Adipose tissue (tissue), 3 donors: ENCODE data around the gene SELENOT. TPM values are rescaled to one million over a fixed set of nuclear protein-coding genes. Genes with fewer than 3 reads are reported as not detected.

ENCODE experiments used
- H3K27ac ChIP-seq: one replicate; pipeline ENCODE4 v1.5.1; 2013; ENCODE audit warnings: low read depth, low read length
- WGBS, 3 donors: extraction: QIAGEN DNeasy Blood & Tissue Kit; methylation state at CpG; one replicate each; pipeline ENCODE4 v1.1.7; 2013; 5-methylcytosine and 5-hydroxymethylcytosine counted together
- polyA plus RNA-seq, 3 donors: library from polyadenylated mRNA; stranded (reverse); fragments of 200-250 nt; gene quantifications; one replicate each; pipeline ENCODE4 v1.2.3, GENCODE V29; 2013
- donor health status: healthy with polysubstance abuse.
- donor health status: Bipolar disorder and iron deficiency.
- donor health status: healthy.

SELENOT gene
- polyA plus RNA-seq, 3 donors, result 46.2 to 90.4 (median 57.5) TPM

DNA sequence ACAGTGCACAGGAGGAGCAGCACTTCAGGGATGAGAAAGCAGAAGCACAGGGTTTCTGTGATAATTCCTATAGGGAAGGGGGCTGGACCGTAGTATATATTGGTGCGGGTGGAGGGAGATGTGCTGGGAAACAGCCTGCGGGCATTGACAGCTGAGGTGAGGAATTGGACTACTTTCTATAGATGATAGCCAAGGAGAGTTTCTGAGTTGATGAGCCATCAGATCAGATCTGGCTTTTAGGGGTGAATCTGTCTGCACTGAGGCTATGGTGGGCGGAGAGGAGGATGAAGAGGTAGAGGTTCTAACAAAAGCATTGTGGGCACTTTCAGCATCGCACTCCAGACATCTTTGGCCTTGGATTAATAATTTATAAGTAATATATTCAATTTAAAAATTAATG lies 33.1 kb downstream of the SELENOT start:
- no peak overlapping the region for H3K27ac ChIP-seq
- 90 to 96% (median 93%) methylated on average over 5 of the region's 5 CpGs for WGBS, 3 donors

DNA sequence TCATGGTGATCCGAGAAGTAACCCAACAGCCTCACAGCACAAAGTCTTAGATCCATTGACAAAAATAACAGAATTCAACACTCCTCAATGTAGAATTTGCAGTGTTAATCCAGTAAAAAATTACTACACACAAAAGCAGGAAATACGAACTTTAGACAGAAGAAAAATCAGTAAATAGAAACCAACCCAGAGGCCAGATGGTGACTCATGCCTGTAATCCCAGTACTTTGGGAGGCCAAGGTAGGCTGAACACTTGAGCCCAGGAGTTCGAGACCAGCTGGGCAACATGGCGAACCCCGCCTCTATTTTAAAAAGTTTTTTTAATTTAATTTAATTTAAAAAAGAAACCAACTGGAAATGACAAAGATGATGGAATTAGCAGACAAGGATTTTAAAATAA lies 36.1 kb downstream of the SELENOT start:
- WGBS, 3 donors, result 81 to 85% (median 83%) methylated on average over 5 of the region's 5 CpGs

DNA sequence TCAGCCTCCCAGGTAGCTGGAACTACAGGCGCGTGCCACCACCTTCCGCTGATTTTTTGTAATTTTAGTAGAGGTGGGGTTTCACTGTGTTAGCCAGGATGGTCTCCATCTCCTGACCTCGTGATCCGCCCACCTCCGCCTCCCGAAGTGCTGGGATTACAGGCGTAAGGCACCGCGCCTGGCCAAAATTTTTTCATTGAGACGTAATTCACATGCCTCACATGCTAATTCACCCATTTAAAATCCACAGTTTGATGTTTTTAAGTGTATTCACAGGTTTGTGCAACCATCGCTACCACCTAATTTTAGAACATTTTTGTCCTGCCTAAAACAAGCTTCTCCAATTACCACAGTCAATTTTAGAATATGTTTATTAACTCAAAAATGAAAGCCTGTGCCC lies 37.1 kb downstream of the SELENOT start:
- no peak overlapping the region for H3K27ac ChIP-seq
- 94 to 97% (median 97%) methylated on average over 12 of the region's 12 CpGs for WGBS, 3 donors

More for the DNA sequence above, 36.1 kb downstream of the SELENOT start:
- no peak overlapping the region for H3K27ac ChIP-seq

DNA sequence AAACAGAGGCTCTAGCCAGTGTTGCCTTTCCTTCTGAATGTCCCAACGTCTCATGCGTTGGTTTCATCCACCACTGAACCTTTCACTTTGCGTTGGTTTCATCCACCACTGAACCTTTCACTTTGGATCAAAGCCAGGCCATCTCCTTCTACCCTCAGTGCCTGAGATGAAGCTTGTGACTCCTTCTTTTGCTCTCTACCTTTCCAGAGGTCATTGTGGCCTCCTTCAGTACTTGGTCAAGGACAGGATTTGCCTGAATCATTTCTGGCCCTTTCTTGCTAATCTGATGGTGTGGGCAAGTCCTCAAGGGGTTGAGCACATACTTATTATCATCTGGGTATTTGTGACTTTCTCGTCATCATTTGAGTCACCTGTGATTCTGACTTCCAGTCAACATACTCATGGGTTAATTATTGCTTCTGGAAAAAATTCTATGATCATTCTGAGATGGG lies 50.0 kb downstream of the SELENOT start:
- WGBS, 3 donors, result 83 to 91% (median 88%) methylated on average over 4 of the region's 4 CpGs

DNA sequence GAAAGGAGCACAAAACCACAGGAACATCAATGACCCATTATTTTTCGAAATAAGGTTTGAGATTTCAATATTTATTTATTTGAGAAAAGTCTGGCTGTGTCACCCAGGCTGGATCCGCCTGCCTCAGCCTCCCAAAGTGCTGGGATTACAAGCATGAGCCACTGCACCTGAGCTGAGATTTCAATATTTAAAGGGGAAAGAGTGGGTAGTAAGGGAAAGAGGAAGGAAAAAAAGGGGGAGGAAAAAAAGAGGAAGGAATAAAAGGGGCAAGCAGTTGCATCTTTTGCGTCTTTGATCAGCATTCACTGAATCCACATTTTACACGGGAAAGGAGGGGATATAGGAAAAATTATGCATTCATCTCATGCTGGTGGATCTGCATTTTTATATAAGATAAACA lies 53.2 kb downstream of the SELENOT start:
- WGBS, 3 donors, result 58 to 75% (median 65%) methylated on average over 4 of the region's 4 CpGs
- H3K27ac ChIP-seq, result no peak overlapping the region

More for the DNA sequence above, 50.0 kb downstream of the SELENOT start:
- no peak overlapping the region for H3K27ac ChIP-seq

DNA sequence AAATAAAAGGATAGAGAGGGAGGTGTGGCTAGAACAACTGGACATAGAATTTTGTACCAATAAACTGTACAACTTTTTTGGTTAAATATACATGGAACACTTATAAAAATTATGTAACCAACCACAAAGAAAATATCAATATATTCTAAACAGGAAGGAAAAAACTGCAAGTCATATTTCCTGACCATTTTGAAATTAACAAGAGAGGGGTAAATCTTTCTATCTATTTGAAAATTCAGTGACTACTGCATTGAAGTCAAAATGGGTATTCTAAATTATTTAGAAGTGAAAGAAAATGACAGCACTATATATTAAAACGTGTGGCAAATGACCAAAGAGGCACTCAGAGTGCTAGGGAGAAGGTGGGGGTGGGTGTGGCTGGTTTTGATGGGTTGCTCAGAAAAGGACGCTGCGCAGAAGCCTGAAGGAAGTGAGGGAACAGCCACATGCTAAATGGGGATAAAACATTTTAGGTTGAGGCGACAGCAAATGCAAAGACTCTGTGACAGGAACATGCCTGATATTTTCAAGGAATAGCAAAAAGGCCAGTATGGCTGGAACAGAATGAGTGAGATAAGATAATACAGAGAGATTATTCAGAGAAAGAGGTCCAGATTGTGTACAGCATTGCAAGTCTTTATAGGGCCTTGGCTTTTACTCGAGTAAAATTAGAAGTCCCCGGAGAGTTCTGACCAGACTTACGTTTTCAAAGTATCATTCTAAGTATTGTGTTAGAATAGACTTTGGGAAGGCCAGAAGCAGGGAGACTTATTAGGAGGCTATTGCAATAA lies 59.5 kb downstream of the SELENOT start:
- H3K27ac ChIP-seq, result no peak overlapping the region
- WGBS, 3 donors, result 56 to 71% (median 59%) methylated on average over 7 of the region's 7 CpGs

DNA sequence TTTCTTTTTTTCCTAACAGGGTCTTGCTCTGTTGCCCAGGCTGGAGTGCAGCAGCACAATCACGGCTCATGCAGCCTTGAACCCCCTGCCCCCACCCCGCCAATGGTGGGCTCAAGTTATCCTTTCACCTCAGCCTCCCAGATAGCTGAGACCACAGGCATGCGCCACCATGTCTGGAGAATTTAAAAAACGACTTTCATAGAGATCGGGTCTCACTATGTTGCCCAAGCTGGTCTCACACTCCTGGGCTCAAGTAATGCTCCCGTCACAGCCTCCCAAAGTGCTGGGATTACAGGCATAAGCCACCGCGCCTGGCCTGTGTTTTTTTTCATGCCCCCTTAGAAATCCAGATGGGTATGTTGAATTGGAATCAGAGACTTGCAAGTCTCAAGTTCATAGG lies 60.3 kb downstream of the SELENOT start:
- no peak overlapping the region for H3K27ac ChIP-seq
- 84 to 91% (median 89%) methylated on average over 8 of the region's 8 CpGs for WGBS, 3 donors

DNA sequence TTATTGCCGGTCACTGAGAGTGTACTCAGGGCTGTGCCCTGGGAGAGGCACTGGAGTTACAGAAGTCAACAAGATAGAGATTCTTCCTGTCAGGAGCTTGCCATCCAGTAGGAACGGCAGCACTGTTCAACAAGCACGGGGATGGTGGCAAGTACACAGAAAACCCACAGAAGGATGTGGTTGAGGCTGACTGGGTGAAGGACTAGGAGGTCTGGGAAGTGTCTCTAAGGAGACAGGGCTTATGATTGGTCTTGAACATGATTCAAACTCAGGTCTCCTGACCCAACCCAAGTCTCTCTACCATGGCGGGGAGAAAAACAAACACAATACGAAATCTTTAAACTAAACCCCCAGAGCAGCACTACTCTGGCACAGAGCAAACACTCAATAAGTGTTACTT lies 63.0 kb downstream of the SELENOT start:
- 75 to 82% (median 76%) methylated on average over 5 of the region's 5 CpGs for WGBS, 3 donors
- H3K27ac ChIP-seq, result no peak overlapping the region

DNA sequence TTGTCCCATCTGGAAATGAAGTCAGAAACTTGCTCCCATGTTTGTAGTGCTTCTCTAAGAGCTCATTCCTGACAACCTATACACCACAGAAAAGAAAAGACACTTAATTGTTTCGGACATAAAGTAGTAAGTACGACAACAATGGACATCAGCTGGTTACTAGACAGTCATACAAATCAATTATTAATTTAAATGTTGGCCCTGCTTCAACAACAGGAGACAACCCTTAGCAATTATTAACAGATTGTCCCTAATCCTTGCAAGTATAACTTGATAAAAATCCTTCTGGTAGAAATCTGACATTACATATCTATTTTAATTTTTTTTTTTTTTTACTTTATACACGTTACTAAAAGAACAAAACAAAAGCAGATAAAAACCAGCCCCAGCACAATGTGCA lies 70.8 kb downstream of the SELENOT start:
- H3K27ac ChIP-seq, result no peak overlapping the region
- WGBS, 3 donors, result 39 to 86% (median 86%) methylated on average over 3 of the region's 3 CpGs

DNA sequence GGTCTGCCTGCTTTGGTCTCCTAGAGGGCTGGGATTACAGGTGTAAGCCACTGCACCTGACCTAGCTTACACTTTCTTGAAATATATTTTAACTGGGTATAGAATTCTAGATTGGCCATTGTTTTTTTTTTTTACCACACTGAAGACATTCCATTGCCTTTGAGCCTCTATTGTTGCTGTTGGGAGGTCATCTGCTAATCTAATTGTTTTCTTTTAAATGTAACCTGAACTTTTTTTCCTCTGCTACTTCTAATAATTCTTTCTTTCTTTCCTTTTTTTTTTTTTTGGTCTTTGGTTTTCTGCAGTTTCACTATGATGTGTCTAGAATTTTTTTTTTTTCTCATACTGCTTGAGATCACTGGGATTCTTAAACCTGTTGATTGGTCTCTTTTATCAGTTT lies 72.5 kb downstream of the SELENOT start:
- no peak overlapping the region for H3K27ac ChIP-seq

Other genes starting within 250 kb of the SELENOT start
- gene TSC22D2, start 195.0 kb upstream of the SELENOT start, polyA plus RNA-seq, result 10 to 100 TPM in 2 of 3 donors, 1 to 10 TPM in 1; 3.1 to 17.2 (median 16.8) TPM
- gene SERP1, start 56.8 kb upstream of the SELENOT start, polyA plus RNA-seq, result 100 to 1,000 TPM in 2 of 3 donors, 10 to 100 TPM in 1; 82.4 to 281 (median 129) TPM
- 10 to 100 TPM; 66.7 to 85.1 (median 77.2) TPM for gene EIF2A, start 56.5 kb upstream of the SELENOT start, polyA plus RNA-seq
- gene ERICH6, start 100.6 kb downstream of the SELENOT start, polyA plus RNA-seq, result not detected
- gene SIAH2, start 159.8 kb downstream of the SELENOT start, polyA plus RNA-seq, result 10 to 100 TPM; 11.2 to 26.2 (median 12.0) TPM